ENCODE data around the gene KLHL35.

The KLHL35 gene

GRCh38 chr11:75402002-75402773 lies 30.8 kb downstream of the KLHL35 start:
- peak overlapping the region; percentile 61 for H3K4me2 ChIP-seq (ENCODE audit: low read length)
- no peak overlapping the region for H3K27ac ChIP-seq (ENCODE audit: low read depth, low read length)
- TF ChIP-seq EZH2phosphoT487 (IDR thresholded peaks at IDR 0.05; ENCODE audit: borderline replicate concordance, low read length) (no peak), CTCF (IDR thresholded peaks at IDR 0.05; ENCODE audit: low read depth, low read length, poor library complexity, severe bottlenecking) (peak; percentile 16)
- peaks cover 79% of the 10 kb centered on the region for H3K36me3 ChIP-seq (ENCODE audit: control insufficient read depth, low read length)
- H3K27me3 ChIP-seq (ENCODE audit: control insufficient read depth, low read length) = no peaks in the 10 kb centered on the region
- peaks cover 58% of the 10 kb centered on the region for H4K20me1 ChIP-seq (ENCODE audit: control insufficient read depth, insufficient read depth, low read depth, low read length)
- H3K4me3 ChIP-seq (ENCODE audit: low read length) = peak overlapping the region; percentile 81
- H3K9me2 ChIP-seq (replicated peaks; ENCODE audit: control insufficient read depth, low read length) = no peaks in the 10 kb centered on the region
- H3K79me2 ChIP-seq (ENCODE audit: control insufficient read depth, low read length) = peaks cover 74% of the 10 kb centered on the region
- peaks cover 71% of the 10 kb centered on the region for H3F3A ChIP-seq (ENCODE audit: control insufficient read depth, insufficient read depth)
- H3K4me1 ChIP-seq (ENCODE audit: control insufficient read depth, low read length) = peaks cover 34% of the 10 kb centered on the region
- H3K9me3 ChIP-seq (ENCODE audit: control insufficient read depth, insufficient read depth, low read length) = no peaks in the 10 kb centered on the region

GRCh38 chr11:75400146-75400865 lies 32.7 kb downstream of the KLHL35 start:
- no peaks in the 10 kb centered on the region for H3K9me2 ChIP-seq (replicated peaks; ENCODE audit: control insufficient read depth, low read length)
- peaks cover 34% of the 10 kb centered on the region for H3K4me1 ChIP-seq (ENCODE audit: control insufficient read depth, low read length)
- peak overlapping the region; percentile 84 for H3K27ac ChIP-seq (ENCODE audit: low read depth, low read length)
- peaks cover 46% of the 10 kb centered on the region for H4K20me1 ChIP-seq (ENCODE audit: control insufficient read depth, insufficient read depth, low read depth, low read length)
- H3K36me3 ChIP-seq (ENCODE audit: control insufficient read depth, low read length) = peaks cover 60% of the 10 kb centered on the region
- TF ChIP-seq CTCF (IDR thresholded peaks at IDR 0.05; ENCODE audit: low read depth, low read length, poor library complexity, severe bottlenecking) (no peak), EZH2phosphoT487 (IDR thresholded peaks at IDR 0.05; ENCODE audit: borderline replicate concordance, low read length) (no peak)
- peaks cover 52% of the 10 kb centered on the region for H3F3A ChIP-seq (ENCODE audit: control insufficient read depth, insufficient read depth)
- no peaks in the 10 kb centered on the region for H3K9me3 ChIP-seq (ENCODE audit: control insufficient read depth, insufficient read depth, low read length)
- peaks cover 6% of the 10 kb centered on the region for H3K27me3 ChIP-seq (ENCODE audit: control insufficient read depth, low read length)
- H3K79me2 ChIP-seq (ENCODE audit: control insufficient read depth, low read length) = peaks cover 58% of the 10 kb centered on the region
- peak overlapping the region; percentile 61 for H3K4me2 ChIP-seq (ENCODE audit: low read length)
- peak overlapping the region; percentile 81 for H3K4me3 ChIP-seq (ENCODE audit: low read length)

- peaks cover 12% of the 10 kb centered on the region for H3K27me3 ChIP-seq (ENCODE audit: control insufficient read depth, low read length)
- peaks cover 48% of the 10 kb centered on the region for H3F3A ChIP-seq (ENCODE audit: control insufficient read depth, insufficient read depth)
- H3K4me3 ChIP-seq (ENCODE audit: low read length) = peak within 1 kb of the TSS; percentile 81
- peak within 1 kb of the TSS; percentile 61 for H3K4me2 ChIP-seq (ENCODE audit: low read length)
- H3K9me3 ChIP-seq (ENCODE audit: control insufficient read depth, insufficient read depth, low read length) = no peaks in the 10 kb centered on the region
- peaks cover 46% of the 10 kb centered on the region for H4K20me1 ChIP-seq (ENCODE audit: control insufficient read depth, insufficient read depth, low read depth, low read length)
- peaks cover 34% of the 10 kb centered on the region for H3K4me1 ChIP-seq (ENCODE audit: control insufficient read depth, low read length)
- H3K36me3 ChIP-seq (ENCODE audit: control insufficient read depth, low read length) = peaks cover 52% of the 10 kb centered on the region
- H3K9me2 ChIP-seq (replicated peaks; ENCODE audit: control insufficient read depth, low read length) = no peaks in the 10 kb centered on the region
- H3K79me2 ChIP-seq (ENCODE audit: control insufficient read depth, low read length) = peaks cover 56% of the 10 kb centered on the region
- TF ChIP-seq EZH2phosphoT487 (IDR thresholded peaks at IDR 0.05; ENCODE audit: borderline replicate concordance, low read length) (no peak), CTCF (IDR thresholded peaks at IDR 0.05; ENCODE audit: low read depth, low read length, poor library complexity, severe bottlenecking) (peak; percentile 41)
- H3K27ac ChIP-seq (ENCODE audit: low read depth, low read length) = peak within 1 kb of the TSS; percentile 84
Observed at GRCh38 chr11:75399344-75400145, 33.5 kb downstream of the KLHL35 start, which contains the start of gene RPS3. Gene RPS3 (plus strand): TSS chr11:75399518. CDS start chr11:75399548, 30 bp downstream.
